AG10803 (cell line): Measurements from ENCODE around the gene HOXC4.
"Not testable (repeated sequence)": the region's sequence is repeated elsewhere in the genome, so short reads cannot be mapped to it uniquely, and the experiment has no call there.

Experiments
- DNase-seq: peaks from one replicate; pipeline ENCODE4 v3.0.0; 2010; ENCODE audit warnings: low read depth
- H3K4me3 ChIP-seq: 2 replicates; pipeline ENCODE4 v1.5.1; 2011; ENCODE audit warnings: mild to moderate bottlenecking, low read length, control low read depth
- CTCF ChIP-seq: conservative IDR thresholded peaks from 2 replicates; pipeline ENCODE4 v1.5.1; 2011; ENCODE audit warnings: mild to moderate bottlenecking, low read length, control low read depth, inconsistent platforms

Gene HOXC4

GRCh38 chr12:54082397-54082892, 28.8 kb downstream of the HOXC4 start:
- no peak for DNase-seq
- no peak for TF ChIP-seq CTCF
- peak overlapping the region; percentile 47 for H3K4me3 ChIP-seq

- DNase-seq, H3K4me3 ChIP-seq: not testable (repeated sequence)
These were observed 34.4 kb downstream of the HOXC4 start for GRCh38 chr12:54088011-54088410.

GRCh38 chr12:54089465-54089864, 35.8 kb downstream of the HOXC4 start:
- DNase-seq = not testable (repeated sequence)

GRCh38 chr12:54090312-54090711, 36.7 kb downstream of the HOXC4 start:
- peak overlapping the region; percentile 30 for H3K4me3 ChIP-seq
- not testable (repeated sequence) for DNase-seq

More at GRCh38 chr12:54089465-54089864, 35.8 kb downstream of the HOXC4 start:
- not testable (repeated sequence) for H3K4me3 ChIP-seq

GRCh38 chr12:54092943-54093342, 39.3 kb downstream of the HOXC4 start:
- not testable (repeated sequence) for H3K4me3 ChIP-seq, DNase-seq

GRCh38 chr12:54095928-54096327, 42.3 kb downstream of the HOXC4 start:
- H3K4me3 ChIP-seq, DNase-seq: not testable (repeated sequence)

- not testable (repeated sequence) for DNase-seq, H3K4me3 ChIP-seq
These were observed 45.0 kb downstream of the HOXC4 start for GRCh38 chr12:54098644-54099043.

GRCh38 chr12:54100588-54100987, 47.0 kb downstream of the HOXC4 start:
- not testable (repeated sequence) for H3K4me3 ChIP-seq, DNase-seq

- H3K4me3 ChIP-seq, DNase-seq: not testable (repeated sequence)
These were observed 48.6 kb downstream of the HOXC4 start for GRCh38 chr12:54102223-54102622.

GRCh38 chr12:54103827-54104226, 50.2 kb downstream of the HOXC4 start:
- H3K4me3 ChIP-seq, DNase-seq: not testable (repeated sequence)
